ENCODE measurements around the gene PRSS57. TPM values are rescaled to one million over a fixed set of nuclear protein-coding genes. Genes with fewer than 3 reads are reported as not detected.
A peak's percentile ranks its signal among the peaks of the same experiment; 100 is the strongest.

Gene PRSS57
- total RNA-seq, 1 donor from 2014 or later = not detected

DNA sequence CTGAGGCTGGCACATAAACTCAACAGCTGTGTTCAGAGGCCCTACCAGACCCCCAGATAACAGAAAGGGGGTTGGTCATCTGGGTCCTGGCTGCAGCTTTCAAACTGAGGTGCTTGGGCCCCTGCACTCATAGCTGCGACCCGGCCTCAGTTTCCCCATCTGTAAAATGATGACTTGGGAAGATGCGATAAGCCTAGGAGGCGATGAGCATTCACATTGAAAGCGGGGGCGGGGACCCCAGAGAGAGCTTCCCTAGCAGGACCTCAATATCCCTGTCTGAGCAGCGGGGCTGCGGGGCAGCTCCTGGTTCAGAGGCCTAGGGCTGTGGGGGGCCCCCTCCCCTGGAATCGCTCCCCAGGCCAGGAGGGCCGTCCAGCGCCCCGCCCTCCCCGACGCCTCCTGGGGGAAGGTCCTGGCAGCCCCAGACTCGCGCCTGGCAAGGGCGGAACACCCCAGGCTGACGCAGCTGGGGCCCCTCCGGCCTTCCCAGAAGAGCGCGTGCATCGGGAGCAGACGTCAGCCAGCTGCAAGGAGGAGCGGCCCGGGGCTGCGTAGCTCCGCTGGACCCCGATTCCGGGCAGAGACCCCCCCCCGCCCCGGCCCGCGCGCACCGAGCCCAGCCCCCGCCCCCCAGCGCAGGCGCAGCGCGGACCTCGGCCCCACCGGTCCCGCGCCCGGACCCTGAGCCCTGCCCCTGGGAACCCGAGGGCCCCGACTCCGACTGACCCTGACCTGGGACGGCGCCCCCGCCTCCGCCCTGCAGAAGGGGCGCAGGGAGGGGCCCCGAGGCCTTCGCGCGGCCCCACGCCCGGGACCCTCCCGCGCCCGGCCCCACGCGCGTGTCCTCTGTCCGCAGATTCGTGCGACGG lies 15.6 kb downstream of the PRSS57 start:
- TF ChIP-seq, protein P1, sequence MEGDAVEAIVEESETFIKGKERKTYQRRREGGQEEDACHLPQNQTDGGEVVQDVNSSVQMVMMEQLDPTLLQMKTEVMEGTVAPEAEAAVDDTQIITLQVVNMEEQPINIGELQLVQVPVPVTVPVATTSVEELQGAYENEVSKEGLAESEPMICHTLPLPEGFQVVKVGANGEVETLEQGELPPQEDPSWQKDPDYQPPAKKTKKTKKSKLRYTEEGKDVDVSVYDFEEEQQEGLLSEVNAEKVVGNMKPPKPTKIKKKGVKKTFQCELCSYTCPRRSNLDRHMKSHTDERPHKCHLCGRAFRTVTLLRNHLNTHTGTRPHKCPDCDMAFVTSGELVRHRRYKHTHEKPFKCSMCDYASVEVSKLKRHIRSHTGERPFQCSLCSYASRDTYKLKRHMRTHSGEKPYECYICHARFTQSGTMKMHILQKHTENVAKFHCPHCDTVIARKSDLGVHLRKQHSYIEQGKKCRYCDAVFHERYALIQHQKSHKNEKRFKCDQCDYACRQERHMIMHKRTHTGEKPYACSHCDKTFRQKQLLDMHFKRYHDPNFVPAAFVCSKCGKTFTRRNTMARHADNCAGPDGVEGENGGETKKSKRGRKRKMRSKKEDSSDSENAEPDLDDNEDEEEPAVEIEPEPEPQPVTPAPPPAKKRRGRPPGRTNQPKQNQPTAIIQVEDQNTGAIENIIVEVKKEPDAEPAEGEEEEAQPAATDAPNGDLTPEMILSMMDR (IDR thresholded peaks at IDR 0.05; ENCODE audit: borderline replicate concordance) = no peak
- Histone ChIP-seq H3K4me1 (peaks cover 59% of the 10 kb centered on the region), H3K27me3 (ENCODE audit: low read depth) (peaks cover 10% of the 10 kb centered on the region), H3K36me3 (no peaks in the 10 kb centered on the region), H3K27ac (replicated peaks) (peak overlapping the region; percentile 99), H3K4me3 (peak overlapping the region; percentile 90), H3K9me3 (replicated peaks) (no peaks in the 10 kb centered on the region)
- intact Hi-C loops (cut with micrococcal nuclease) = no loop called here
- DNase-seq = peak; percentile 71

DNA sequence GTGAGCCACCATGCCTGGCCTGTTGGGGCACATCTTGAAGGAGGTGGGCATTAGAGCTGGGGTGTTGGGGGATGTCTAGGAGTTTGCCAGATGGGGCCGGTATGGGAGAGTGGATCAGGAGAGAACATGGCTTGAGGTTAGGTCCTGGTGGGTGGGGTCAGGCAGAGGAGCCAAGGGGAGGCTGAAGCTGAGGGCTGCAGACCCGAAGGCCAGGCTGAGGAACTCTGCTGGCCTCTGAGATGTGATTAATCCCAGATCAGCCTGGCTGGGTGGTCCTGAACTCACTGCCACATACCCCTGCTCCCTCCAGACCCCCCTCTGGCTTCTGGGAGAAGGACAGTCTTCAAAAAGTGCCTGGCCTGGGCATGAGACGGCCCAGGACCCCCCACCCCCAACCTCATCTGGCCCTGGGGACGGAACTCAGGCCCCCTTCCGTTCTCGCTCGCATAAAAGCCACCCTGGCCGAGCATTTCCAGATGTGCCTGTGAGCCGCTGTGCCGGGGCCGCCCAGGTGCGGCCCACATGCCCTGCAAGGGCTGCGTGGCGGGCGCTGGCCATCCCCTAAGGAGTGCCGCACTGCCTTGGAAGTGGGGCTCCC lies 16.4 kb downstream of the PRSS57 start:
- peaks cover 61% of the 10 kb centered on the region for H3K4me1 ChIP-seq
- peak overlapping the region; percentile 90 for H3K4me3 ChIP-seq

DNA sequence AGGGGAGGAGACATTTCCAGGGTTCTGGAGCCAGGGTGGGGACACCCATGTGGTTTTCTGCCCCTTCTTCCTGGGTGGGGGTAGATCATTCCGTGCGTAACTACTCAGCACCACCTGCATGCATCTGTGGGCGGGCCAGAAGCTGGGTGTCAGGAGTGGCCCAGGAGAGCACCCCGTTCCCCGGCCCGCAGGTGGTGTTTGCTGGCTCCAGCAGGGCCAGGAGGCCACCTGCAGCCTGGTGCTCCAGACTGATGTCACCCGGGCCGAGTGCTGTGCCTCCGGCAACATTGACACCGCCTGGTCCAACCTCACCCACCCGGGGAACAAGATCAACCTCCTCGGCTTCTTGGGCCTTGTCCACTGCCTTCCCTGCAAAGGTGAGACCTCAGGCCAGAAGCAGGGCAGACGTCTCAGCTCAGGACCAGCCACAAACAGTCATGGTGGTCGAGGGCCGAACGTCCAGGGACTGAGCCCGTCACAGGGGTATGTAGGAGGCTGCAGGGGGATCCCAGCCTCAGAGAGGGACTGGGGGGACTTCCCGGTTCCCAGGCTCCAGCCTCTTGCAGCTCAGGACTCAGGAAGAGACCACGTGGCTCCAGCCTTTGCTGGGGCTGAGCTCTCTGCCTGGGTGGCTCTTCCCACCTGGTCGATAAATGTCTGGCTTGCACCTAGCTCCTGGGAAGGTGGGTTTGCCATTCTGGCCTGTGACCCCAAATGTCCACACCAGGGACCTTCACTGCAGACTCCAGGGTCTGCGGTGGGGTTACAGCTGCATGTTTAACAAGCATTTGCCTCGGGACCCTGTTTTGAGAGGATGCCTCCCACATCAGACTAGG lies 17.4 kb downstream of the PRSS57 start:
- Histone ChIP-seq H3K9me3 (replicated peaks) (no peaks in the 10 kb centered on the region), H3K4me3 (peak overlapping the region; percentile 90), H3K27ac (replicated peaks) (peak overlapping the region; percentile 99), H3K4me1 (peaks cover 61% of the 10 kb centered on the region), H3K36me3 (no peaks in the 10 kb centered on the region), H3K27me3 (ENCODE audit: low read depth) (peaks cover 10% of the 10 kb centered on the region)
- no peak for DNase-seq
- TF ChIP-seq, protein P1 (IDR thresholded peaks at IDR 0.05; ENCODE audit: borderline replicate concordance) = no peak
- intact Hi-C loops (cut with micrococcal nuclease) = no loop called here

More for the DNA sequence above, 16.4 kb downstream of the PRSS57 start:
- Histone ChIP-seq H3K27me3 (ENCODE audit: low read depth) (peaks cover 10% of the 10 kb centered on the region), H3K9me3 (replicated peaks) (no peaks in the 10 kb centered on the region), H3K36me3 (no peaks in the 10 kb centered on the region), H3K27ac (replicated peaks) (peak overlapping the region; percentile 99)
- intact Hi-C loops (cut with micrococcal nuclease) = no loop called here
- DNase-seq = no peak
- TF ChIP-seq, protein P1 (IDR thresholded peaks at IDR 0.05; ENCODE audit: borderline replicate concordance) = no peak

GRCh38 chr19:677201-677600 lies 18.1 kb downstream of the PRSS57 start:
- H3K36me3 ChIP-seq = no peaks in the 10 kb centered on the region
- peak overlapping the region; percentile 90 for H3K4me3 ChIP-seq
- peaks cover 61% of the 10 kb centered on the region for H3K4me1 ChIP-seq
- TF ChIP-seq, protein P1 (IDR thresholded peaks at IDR 0.05; ENCODE audit: borderline replicate concordance) = no peak
- DNase-seq = peak; percentile 78
- H3K9me3 ChIP-seq (replicated peaks) = no peaks in the 10 kb centered on the region
- peak overlapping the region; percentile 99 for H3K27ac ChIP-seq (replicated peaks)
- H3K27me3 ChIP-seq (ENCODE audit: low read depth) = peaks cover 10% of the 10 kb centered on the region
- intact Hi-C loops (cut with micrococcal nuclease) = no loop called here
